Measurements from ENCODE around the gene EPN1. TPM values are rescaled to one million over a fixed set of nuclear protein-coding genes. Genes with fewer than 3 reads are reported as not detected.
A peak's percentile ranks its signal among the peaks of the same experiment; 100 is the strongest.

EPN1 gene
- polyA plus RNA-seq, 1 donor, result 103 TPM

GRCh38 chr19:55660991-55661390 is 14.0 kb upstream of the EPN1 start:
- no peak for DNase-seq

GRCh38 chr19:55661826-55662225 is 13.2 kb upstream of the EPN1 start:
- DNase-seq, result no peak

GRCh38 chr19:55663846-55664536 is 11.0 kb upstream of the EPN1 start:
- DNase-seq, result no peak

GRCh38 chr19:55666343-55667005 is 8.6 kb upstream of the EPN1 start:
- DNase-seq, result no peak

GRCh38 chr19:55667006-55667381 is 8.0 kb upstream of the EPN1 start:
- no peak for DNase-seq

GRCh38 chr19:55667511-55667910 is 7.5 kb upstream of the EPN1 start:
- DNase-seq, result no peak

- no peak for DNase-seq
Measured at GRCh38 chr19:55667958-55668357, 7.1 kb upstream of the EPN1 start.

- no peak for DNase-seq
Measured at GRCh38 chr19:55668603-55669348, 6.2 kb upstream of the EPN1 start.

- DNase-seq, result no peak
Measured at GRCh38 chr19:55669418-55670279, 5.4 kb upstream of the EPN1 start.

- no peak for DNase-seq
Measured at GRCh38 chr19:55670280-55671053, 4.6 kb upstream of the EPN1 start.

- no peak for DNase-seq
Measured at GRCh38 chr19:55671054-55671378, 4.0 kb upstream of the EPN1 start.

- no peak for DNase-seq
Measured at GRCh38 chr19:55672418-55672817, 2.6 kb upstream of the EPN1 start.

- DNase-seq, result no peak
Measured at GRCh38 chr19:55673465-55673864, 1.6 kb upstream of the EPN1 start.

GRCh38 chr19:55673889-55674288 is 1.1 kb upstream of the EPN1 start:
- DNase-seq, result no peak

GRCh38 chr19:55674459-55674840 is 576 bp upstream of the EPN1 start:
- no peak for DNase-seq

- DNase-seq, result no peak
Measured at GRCh38 chr19:55675661-55676354, 782 bp downstream of the EPN1 start.

- no peak for DNase-seq
Measured at GRCh38 chr19:55676383-55676782, 1.4 kb downstream of the EPN1 start.

- no peak for DNase-seq
Measured at GRCh38 chr19:55676889-55677505, 2.0 kb downstream of the EPN1 start.

- DNase-seq, result no peak
Measured at GRCh38 chr19:55677572-55678028, 2.6 kb downstream of the EPN1 start.

GRCh38 chr19:55678121-55678671 is 3.2 kb downstream of the EPN1 start:
- DNase-seq, result peak; percentile 31

Measured in hindlimb muscle (tissue), 1 donor.